ENCODE measurements around the gene PTCSC3. TPM values are rescaled to one million over a fixed set of nuclear protein-coding genes. Genes with fewer than 3 reads are reported as not detected.

Gene PTCSC3
- total and polyA plus RNA-seq, 2 of the 13 experiments (the other 11 are each of a cell fraction or from before 2014, with no cell fraction given), result not detected

DNA sequence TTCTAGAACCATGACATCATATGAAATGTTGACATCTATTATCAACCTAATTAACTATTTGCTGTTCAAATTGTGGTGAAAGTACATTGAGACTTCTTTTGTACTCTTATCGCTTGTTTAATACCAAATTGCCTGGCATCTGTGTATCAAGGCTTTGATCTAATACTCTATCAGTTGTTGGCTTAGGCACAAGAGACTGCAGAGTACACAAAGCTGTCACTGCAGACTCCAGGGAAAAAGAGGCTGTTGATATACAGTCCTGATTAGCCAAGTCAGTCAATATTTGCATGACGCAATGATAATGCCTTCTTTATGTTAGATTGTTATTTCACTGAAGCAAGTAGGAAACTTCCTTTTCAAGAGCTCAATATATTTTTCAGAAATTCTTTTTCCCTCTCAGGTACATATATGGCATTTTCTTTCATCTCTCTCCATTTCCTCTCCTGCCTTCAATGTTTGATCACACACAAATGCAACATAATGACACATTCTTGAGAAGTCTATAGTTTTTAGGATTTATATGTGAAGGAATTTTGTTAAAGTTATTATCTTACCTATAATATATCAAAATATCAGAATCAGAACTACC lies 32.3 kb upstream of the PTCSC3 start (continued):
- TF ChIP-seq MED8 (CRISPR knock-in tag; IDR thresholded peaks at IDR 0.05; ENCODE audit: insufficient replicate concordance) (no peak), RFX1 (IDR thresholded peaks at IDR 0.05) (no peak), ZNF883 (CRISPR knock-in tag; IDR thresholded peaks at IDR 0.05; ENCODE audit: not compliant biosample characterization) (no peak), ZNF34 (CRISPR knock-in tag; IDR thresholded peaks at IDR 0.05; ENCODE audit: borderline replicate concordance) (no peak), NFKB2 (CRISPR knock-in tag; IDR thresholded peaks at IDR 0.05; ENCODE audit: borderline replicate concordance) (no peak), GTF3A (CRISPR knock-in tag; conservative IDR thresholded peaks at IDR 0.05) (no peak), KAT2B (IDR thresholded peaks at IDR 0.05; ENCODE audit: borderline replicate concordance, low read depth, low read length) (no peak), MXD1 (CRISPR knock-in tag; IDR thresholded peaks at IDR 0.05) (no peak), ZBTB43 (CRISPR knock-in tag; conservative IDR thresholded peaks at IDR 0.05) (no peak), ARNT (IDR thresholded peaks at IDR 0.05) (no peak), ZNF556 (CRISPR knock-in tag; IDR thresholded peaks at IDR 0.05; ENCODE audit: borderline replicate concordance) (no peak), NFIC (IDR thresholded peaks at IDR 0.05; ENCODE audit: low read length) (peak; percentile 94), MATR3 (CRISPR knock-in tag; IDR thresholded peaks at IDR 0.05) (no peak), NCOA5 (CRISPR knock-in tag; IDR thresholded peaks at IDR 0.05) (no peak), KLF16 (CRISPR knock-in tag; IDR thresholded peaks at IDR 0.05) (peak in 1 of 2 experiments; percentile 72; a peak in 2 of 4 replicates), CBX2 (IDR thresholded peaks at IDR 0.05; ENCODE audit: low read depth, low read length) (no peak), CBX2 (CRISPR knock-in tag; IDR thresholded peaks at IDR 0.05; ENCODE audit: low read depth) (0 out of 2 replicates have a peak, but pooled peaks have one; percentile 43), ZSCAN25 (CRISPR knock-in tag; IDR thresholded peaks at IDR 0.05) (no peak), CEBPZ (IDR thresholded peaks at IDR 0.05; ENCODE audit: low read length) (no peak), KLF9 (CRISPR knock-in tag; IDR thresholded peaks at IDR 0.05; ENCODE audit: low read depth) (0 out of 2 replicates have a peak, but pooled peaks have one; percentile 44), NAIF1 (CRISPR knock-in tag; IDR thresholded peaks at IDR 0.05; ENCODE audit: borderline replicate concordance) (peak; percentile 52; the same call in 1 of the 2 replicates), ZNF570 (CRISPR knock-in tag; IDR thresholded peaks at IDR 0.05; ENCODE audit: borderline replicate concordance) (no peak), CBX5 (CRISPR knock-in tag; IDR thresholded peaks at IDR 0.05; ENCODE audit: borderline replicate concordance) (no peak), ZMYM2 (CRISPR knock-in tag; IDR thresholded peaks at IDR 0.05) (no peak), BCL6 (CRISPR knock-in tag; IDR thresholded peaks at IDR 0.05) (peak; percentile 94)
- TF ChIP-seq, protein P1, sequence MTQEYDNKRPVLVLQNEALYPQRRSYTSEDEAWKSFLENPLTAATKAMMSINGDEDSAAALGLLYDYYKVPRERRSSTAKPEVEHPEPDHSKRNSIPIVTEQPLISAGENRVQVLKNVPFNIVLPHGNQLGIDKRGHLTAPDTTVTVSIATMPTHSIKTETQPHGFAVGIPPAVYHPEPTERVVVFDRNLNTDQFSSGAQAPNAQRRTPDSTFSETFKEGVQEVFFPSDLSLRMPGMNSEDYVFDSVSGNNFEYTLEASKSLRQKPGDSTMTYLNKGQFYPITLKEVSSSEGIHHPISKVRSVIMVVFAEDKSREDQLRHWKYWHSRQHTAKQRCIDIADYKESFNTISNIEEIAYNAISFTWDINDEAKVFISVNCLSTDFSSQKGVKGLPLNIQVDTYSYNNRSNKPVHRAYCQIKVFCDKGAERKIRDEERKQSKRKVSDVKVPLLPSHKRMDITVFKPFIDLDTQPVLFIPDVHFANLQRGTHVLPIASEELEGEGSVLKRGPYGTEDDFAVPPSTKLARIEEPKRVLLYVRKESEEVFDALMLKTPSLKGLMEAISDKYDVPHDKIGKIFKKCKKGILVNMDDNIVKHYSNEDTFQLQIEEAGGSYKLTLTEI (CRISPR knock-in tag; conservative IDR thresholded peaks at IDR 0.05), result no peak

Data from HepG2 (cell line).